ENCODE measurements around the gene PDE11A.
"Not testable (repeated sequence)": the region's sequence is repeated elsewhere in the genome, so short reads cannot be mapped to it uniquely, and the experiment has no call there.

Gene PDE11A

GRCh38 chr2:178008636-178009289 lies 63.8 kb downstream of the PDE11A start:
- DNase-seq = no peak

- no peak for DNase-seq
Observed at GRCh38 chr2:178006710-178007109, 65.9 kb downstream of the PDE11A start.

DNA sequence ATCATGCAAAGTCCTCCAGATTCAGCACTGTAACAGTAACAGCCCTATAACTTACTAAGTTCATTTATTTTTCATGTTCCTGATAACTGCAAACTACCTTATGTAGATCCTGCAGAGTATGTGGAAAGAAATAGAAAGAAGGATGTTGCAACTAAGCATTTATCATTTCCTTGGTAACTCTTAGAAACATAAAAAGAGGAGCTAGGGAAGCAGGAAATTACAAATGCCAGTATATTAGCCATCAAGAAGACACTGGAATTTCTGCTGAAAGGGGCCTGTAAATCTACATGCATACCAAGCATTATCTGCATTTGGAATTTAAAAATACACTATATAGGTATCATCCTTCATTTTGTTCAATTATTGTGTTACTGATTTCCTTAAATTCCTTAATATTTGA lies 66.8 kb downstream of the PDE11A start:
- no peak for DNase-seq

DNA sequence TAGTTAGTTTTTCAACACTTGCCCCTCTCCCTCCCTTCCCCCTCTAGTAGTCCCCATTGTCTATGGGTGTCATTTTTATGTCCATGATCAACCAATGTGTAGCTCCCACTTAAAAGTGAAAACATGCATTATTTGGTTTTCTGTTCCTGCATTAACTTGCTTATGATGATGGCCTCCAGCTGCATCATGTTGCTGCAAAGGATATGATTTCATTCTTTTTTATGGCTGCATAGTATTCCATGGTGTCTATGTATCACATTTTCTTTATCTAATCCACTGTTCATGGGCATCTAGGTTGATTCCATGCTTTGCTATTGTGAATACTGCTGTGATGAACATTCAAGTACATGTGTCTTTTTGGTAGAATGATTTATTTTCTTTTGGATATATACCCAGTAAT lies 70.5 kb downstream of the PDE11A start:
- DNase-seq = no peak

- no peak for DNase-seq
Observed at GRCh38 chr2:177998996-177999395, 73.6 kb downstream of the PDE11A start.

DNA sequence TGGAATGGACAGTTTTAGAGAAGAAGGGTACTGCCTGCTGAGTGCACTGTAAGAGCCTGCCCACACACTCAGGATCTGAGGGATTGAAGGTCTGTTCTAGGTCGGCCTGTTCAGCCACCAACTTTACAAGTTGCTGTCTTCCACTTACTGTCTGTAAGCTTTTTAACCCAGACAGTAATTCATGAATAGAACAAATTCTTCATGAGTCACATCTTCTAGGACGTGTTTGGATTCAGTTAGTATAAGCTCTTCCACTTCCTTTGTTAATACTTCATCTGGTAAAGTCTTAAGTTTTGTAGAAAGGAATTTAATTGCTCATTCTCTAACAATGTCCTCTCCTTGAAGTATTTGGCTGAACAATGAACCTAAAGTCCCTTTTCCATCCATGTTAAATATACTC lies 74.6 kb downstream of the PDE11A start:
- DNase-seq = no peak

DNA sequence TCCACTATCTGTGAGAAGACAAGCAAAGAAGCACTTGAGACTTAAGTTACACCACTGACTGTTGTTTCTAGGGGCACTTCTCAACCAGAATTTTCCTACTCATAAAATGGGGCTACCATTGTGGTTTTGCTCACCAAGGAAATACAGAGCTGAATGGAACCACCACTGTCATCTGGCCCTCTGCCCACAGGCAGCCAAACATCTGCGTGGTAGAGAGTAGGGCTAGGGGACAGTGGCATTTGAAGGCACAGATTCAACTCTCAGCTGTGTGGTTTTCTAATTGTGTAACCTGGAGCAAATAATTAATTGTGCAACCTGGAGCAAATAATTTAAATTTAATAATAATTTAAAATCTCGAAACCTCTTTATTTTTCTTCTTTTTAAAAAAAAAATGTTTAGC lies 79.6 kb downstream of the PDE11A start:
- DNase-seq = no peak

- DNase-seq = no peak
Observed at GRCh38 chr2:177989029-177989885, 83.3 kb downstream of the PDE11A start.

DNA sequence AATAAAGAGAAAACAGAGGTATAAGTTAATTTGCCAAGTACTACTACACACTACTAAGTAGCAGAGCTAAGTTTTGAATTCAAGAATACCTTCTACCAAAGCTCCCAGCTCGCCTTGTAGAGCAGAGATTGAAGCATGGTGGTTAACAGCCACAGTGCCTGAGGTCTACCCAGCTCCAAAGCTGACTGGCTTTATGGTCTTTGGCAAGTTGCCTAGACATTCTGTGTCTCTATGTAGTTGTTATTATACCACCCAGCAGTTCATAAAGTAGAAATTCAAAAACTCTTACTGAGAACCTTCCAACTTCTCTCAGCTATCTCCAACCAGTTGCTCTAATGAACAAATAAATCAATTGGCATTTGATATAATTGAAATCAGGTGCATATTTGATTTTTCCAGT lies 87.8 kb downstream of the PDE11A start:
- no peak for DNase-seq

DNA sequence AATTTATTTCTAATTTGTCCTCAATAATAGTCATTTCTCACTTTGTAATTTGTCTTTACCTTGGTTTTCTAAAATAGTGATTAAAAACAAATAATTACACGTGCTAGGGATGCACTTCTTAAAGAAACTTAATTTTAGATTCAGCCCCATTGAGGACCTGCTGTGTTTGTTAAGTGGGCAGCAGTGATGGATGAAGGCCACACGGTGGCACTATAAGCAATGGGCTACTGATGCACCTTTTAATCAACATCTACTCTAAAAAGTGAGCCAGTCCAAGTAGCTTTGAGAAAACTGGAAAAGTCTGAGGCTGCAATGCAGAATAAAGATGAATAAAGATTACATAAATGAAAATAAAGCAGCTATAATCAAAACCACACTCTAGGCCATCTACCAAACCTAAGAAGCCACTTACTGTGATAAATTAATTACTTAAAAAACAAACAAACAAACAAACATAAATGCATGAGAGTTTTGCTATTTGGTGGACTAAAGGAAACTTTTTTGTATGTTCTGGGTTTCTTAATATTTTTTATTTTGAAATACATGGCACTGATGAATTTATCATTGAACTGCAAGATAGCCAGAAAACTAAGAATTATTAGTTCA lies 89.3 kb downstream of the PDE11A start:
- peak; percentile 10 to 17 for DNase-seq

DNA sequence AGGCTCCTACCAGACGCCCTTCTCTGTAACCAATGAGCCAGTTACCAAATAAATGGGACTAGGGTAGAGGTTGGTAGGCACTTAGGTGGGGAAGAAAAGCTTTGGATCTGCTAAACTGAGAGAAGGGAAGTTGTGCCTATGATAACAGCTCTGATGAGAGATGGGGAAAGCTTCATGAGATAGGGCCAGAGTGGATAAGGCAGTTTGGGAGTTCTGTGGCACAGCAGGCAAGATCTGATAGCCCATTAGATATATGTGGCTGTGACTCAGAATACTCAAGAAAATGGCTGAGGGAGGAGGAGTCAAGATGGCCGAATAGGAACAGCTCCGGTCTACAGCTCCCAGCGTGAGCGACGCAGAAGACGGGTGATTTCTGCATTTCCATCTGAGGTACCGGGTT lies 99.8 kb downstream of the PDE11A start:
- no peak for DNase-seq

GRCh38 chr2:177972123-177972522 lies 100.5 kb downstream of the PDE11A start:
- DNase-seq = no peak

GRCh38 chr2:177970670-177971454 lies 101.7 kb downstream of the PDE11A start:
- DNase-seq = no peak

DNA sequence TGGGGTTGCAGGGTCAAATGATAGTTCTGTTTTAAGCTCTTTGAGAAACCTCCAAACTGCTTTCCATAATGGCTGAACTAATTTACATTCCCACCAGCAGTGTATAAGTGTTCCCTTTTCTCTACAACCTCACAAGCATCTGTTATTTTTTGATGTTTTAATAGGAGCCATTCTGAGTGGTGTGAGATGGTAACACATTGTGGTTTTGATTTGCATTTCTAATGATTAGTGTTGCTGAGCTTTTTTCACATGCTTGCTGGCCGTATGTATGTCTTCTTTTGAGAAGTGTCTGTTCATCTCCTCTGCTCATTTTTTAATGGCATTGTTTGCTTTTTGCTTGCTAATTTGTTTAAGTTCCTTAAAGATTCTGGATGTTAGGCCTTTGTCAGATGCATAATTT lies 107.7 kb downstream of the PDE11A start:
- DNase-seq = no peak

DNA sequence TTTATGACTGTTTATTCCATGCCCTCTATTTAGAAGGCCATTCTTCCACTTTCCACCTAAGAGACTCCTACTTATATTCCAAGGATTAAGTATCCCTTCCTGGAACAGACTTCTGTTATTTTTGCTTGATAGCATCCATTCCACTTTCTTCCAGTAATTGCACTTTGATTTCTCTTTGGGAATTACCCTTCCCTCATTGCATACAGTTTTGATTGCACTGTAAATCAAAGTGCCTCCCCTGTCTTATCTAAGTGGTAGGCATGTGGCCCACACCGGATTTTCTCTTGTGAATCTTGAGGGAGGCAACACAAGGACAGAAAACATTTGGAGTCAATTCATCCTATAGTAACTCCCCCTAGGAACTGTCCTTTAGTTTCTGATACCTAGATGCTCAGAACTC lies 120.4 kb downstream of the PDE11A start:
- no peak for DNase-seq

- DNase-seq = not testable (repeated sequence)
Observed at GRCh38 chr2:177947598-177947997, 125.0 kb downstream of the PDE11A start.

- DNase-seq = not testable (repeated sequence)
Observed at GRCh38 chr2:177944530-177944929, 128.0 kb downstream of the PDE11A start.

DNA sequence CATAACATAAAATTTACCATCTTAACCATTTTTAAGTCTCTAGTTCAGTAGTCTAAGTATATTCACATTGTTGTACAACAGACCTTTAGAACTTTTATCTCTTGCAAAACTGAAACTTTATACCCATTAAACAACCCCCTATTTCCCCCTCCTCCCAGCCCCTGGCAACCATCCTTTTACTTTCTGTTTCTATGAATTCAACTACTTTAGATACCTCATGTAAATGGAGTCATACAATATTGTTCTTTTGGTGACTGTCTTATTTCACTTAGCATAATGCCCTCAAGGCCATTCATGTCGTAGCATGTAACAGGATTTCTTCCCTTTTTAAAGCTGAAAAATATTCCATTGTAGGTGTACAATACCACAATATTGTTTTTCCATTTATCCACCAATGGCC lies 129.8 kb downstream of the PDE11A start:
- no peak for DNase-seq

- no peak for DNase-seq
Observed at GRCh38 chr2:177939211-177939610, 133.4 kb downstream of the PDE11A start.

DNA sequence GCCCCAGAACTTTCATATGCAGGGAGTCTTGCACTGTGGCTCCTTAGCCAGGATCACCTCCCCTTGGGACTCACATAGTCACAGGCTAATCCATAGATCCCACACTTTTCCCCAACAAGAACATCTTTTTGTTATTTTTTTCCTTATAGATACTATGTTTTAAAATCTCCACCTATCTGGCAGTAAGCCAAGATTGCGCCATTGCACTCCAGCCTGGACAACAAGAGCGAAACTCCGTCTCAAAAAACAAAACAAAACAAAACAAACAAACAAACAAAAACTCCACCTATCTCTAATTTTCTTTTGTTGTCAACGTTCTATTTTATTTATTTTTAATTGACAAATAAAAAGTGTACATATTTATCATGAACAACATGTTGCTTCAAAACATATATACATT lies 141.7 kb downstream of the PDE11A start:
- no peak for DNase-seq

DNA sequence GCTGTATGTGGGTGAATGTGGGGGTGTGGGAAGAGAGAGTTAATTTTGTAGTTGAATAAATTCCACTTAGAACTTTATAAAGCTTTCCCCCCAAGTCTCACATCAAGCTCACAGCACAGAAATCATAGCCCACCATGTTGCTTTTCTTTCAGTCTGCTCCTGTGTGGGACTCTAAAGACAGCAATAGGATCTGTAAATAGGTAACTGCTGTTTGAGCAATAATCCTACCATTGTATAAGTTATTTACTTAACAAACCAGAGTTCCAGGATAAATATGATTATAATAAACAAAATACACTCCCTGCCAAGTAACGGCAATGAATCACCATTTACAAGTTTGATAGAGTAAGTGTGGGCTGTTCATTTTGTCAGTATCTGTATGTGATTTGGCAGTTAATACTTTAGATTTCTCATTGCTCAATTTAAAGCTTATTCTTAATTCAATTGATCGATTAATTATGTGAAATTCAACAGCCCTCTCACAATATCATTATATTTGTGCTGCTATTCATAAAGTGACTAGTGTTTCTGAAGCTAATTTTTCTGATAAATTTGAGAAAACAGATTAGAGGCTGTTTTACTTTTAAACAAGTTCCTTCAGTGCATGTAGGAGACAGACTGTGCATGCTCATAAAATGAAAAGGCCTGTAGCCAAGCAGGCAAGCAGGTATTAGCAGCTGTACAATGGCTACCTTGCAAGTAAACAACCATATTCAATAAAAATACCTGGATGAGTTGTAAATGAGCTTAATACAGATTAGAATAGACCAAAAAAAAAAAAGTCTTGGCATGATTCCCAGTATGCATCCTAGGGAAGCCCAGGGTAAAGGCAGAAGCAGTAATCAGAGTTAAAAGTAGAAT lies 142.7 kb downstream of the PDE11A start:
- DNase-seq = no peak

- DNase-seq = no peak
Observed at GRCh38 chr2:177923323-177923722, 149.3 kb downstream of the PDE11A start.

All from stimulated activated CD4-positive, alpha-beta T cell treated with anti-CD3 and anti-CD28 coated beads, Interleukin-2, amount 100 ng/mL, for 24 hours (primary cell).